CD4-positive, alpha-beta T cell treated with Interleukin-6 for 4 hours (primary cell): ENCODE measurements around the gene HPX.

Experiments
- DNase-seq: peaks from one replicate; pipeline ENCODE4 v3.0.0-alpha.2; 2020; ENCODE audit warnings: mixed read lengths

HPX gene

DNA sequence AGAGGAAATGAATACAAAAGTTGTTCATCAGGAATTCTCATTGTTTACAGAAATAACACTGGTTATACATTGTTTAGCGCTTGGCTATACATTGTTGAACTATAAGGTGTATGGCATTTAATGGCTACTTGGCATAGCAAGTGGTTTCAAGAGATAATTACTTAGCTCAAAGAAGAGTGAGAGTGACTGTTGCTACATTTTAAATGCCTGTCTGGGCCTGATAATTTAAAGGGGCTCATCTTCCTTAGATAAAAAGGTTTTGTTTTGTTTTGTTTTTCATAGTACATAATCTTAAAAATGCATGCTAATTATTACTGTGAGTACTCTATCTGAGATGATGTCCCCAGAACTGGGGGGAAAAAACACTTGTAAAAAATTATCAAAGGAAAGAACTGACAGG lies 52.0 kb downstream of the HPX start:
- no peak for DNase-seq

DNA sequence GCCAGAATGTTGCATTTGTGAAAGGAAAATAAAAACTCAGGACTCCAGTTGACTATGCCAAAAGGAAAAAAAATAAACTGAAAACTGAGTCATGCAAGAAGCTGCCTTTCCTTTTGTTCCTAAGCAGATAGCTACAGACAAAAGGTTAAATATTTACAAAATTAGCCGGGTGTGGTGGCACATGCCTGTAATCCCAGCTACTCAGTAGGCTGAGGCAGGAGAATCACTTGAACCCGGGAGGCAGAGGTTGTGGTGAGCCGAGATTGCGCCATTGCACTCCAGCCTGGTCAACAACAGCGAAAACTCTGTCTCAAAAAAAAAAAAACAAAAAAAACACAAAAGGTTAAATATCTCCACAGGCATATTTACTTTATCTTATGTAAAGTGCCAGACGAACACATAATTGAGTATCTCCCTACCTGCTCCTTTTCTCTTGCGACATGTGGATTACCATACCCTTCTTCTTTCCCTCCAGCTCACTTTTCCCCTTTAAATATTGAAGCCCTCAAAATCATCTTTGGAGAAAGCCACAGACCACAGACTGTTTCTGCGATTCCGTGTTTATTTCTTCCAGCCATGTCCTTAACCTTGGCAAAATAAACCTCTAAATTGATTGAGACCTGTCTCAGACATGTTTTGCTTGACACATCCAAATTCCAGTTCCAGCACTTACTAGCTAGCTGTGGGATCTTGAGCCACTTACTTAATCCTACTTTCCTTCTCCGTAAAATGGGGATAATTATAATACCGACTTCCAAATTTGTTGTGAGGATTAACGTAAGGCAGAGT lies 52.8 kb downstream of the HPX start:
- DNase-seq, result no peak

DNA sequence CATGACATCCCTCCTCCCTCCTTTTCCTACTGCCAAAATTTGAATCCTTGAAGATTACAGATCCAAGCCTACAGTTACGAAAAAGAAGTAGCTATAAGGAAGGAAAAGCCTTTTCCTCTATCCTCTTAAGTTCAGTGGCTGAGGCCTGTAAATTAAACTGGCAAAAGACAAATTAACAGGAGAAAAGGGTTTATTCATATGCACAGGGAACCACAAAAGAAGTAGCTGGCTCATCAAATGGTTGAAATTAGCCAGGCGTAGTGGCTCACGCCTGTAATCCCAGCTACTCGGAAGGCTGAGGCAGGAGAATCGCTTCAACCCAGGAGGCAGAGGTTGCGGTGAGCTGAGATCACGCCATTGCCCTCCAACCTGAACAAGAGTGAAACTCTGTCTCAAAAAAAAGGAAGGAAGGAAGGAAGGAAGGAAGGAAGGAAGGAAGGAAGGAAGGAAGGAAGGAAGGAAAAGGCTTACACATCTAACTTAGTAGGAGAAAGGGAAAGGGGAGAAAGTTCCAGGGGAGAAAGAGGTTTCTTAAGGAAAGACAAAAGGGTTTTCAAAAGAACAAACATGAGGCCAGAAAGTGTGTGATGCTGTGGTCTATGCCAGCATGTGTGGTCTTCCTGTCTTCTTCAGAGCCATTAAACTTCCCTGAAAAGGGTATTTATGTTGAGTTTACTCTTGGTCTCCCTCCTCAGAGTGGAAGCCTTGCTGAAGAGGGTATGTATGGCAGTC lies 55.6 kb downstream of the HPX start:
- no peak for DNase-seq
